ENCODE data around the gene PPL.

Gene PPL

DNA sequence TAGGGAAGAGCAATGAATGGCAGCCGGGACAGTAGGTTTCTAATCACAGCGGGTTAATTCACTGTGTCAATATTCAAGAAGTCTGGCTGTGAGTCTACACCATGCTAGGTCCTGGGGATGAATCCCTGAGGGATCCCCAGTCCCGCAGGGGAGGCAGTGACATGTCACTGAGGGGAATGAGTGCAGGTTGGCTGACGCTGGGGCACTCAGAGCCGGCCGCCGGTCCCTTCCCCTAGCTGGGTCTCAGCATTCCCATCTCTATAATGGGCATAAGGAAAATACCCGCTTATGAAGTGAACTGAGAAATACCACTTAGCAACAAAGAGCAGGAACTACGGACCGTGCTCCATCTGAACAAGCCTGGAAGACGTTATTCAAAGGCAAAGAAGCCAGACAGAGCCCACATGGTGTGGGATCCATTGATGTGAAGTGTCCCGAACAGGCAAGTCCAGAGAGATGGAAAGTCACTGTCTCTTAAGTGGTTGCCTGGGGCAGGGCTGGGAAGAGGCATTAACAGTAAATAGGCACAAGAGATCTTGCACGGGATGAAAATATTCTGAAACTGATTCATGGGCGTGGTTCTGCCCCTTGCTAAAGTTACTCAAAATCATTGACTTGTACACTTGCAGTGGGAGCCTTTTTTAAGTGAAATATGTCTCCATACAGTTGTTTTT lies 31.9 kb downstream of the PPL start:
- no peak overlapping the region for H3K4me3 ChIP-seq (ENCODE audit: low read depth, low read length)
- no peak for TF ChIP-seq CTCF (IDR thresholded peaks at IDR 0.05; ENCODE audit: insufficient read depth, low read depth, low read length, missing control alignments)
- no peak for DNase-seq (ENCODE audit: low read depth)

GRCh38 chr16:4904108-4904941 lies 32.6 kb downstream of the PPL start:
- no peak overlapping the region for H3K4me3 ChIP-seq (ENCODE audit: low read depth, low read length)
- DNase-seq (ENCODE audit: low read depth) = no peak
- TF ChIP-seq CTCF (IDR thresholded peaks at IDR 0.05; ENCODE audit: insufficient read depth, low read depth, low read length, missing control alignments) = no peak

GRCh38 chr16:4902038-4902437 lies 34.9 kb downstream of the PPL start:
- DNase-seq (ENCODE audit: low read depth) = no peak
- no peak for TF ChIP-seq CTCF (IDR thresholded peaks at IDR 0.05; ENCODE audit: insufficient read depth, low read depth, low read length, missing control alignments)

GRCh38 chr16:4900750-4901149 lies 36.2 kb downstream of the PPL start:
- TF ChIP-seq CTCF (IDR thresholded peaks at IDR 0.05; ENCODE audit: insufficient read depth, low read depth, low read length, missing control alignments) = no peak
- DNase-seq (ENCODE audit: low read depth) = no peak
- H3K4me3 ChIP-seq (ENCODE audit: low read depth, low read length) = no peak overlapping the region

More at GRCh38 chr16:4902038-4902437, 34.9 kb downstream of the PPL start:
- no peak overlapping the region for H3K4me3 ChIP-seq (ENCODE audit: low read depth, low read length)

GRCh38 chr16:4900036-4900435 lies 36.9 kb downstream of the PPL start:
- H3K4me3 ChIP-seq (ENCODE audit: low read depth, low read length) = no peak overlapping the region
- DNase-seq (ENCODE audit: low read depth) = no peak
- no peak for TF ChIP-seq CTCF (IDR thresholded peaks at IDR 0.05; ENCODE audit: insufficient read depth, low read depth, low read length, missing control alignments)

DNA sequence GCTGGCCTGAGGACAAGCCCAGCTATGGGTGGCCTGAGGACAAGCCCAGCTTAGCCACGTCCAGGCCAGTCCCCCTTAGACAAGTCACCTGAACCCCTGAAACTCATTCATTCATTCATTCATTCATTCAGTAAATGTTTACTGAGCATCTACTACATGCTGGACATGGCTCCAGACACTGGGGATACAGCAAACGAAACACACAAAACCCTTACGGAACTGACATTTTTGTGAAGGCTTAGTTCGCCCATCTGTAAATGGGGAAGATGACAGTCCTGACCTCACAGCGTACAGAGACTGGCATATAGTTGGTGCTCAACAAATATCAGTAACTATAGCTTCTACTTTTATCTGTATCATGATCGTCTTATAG lies 37.5 kb downstream of the PPL start:
- no peak for DNase-seq (ENCODE audit: low read depth)
- no peak for TF ChIP-seq CTCF (IDR thresholded peaks at IDR 0.05; ENCODE audit: insufficient read depth, low read depth, low read length, missing control alignments)
- H3K4me3 ChIP-seq (ENCODE audit: low read depth, low read length) = no peak overlapping the region

All from GM12865 (cell line).